Trophoblast cell (in vitro differentiated cells and primary cell): Measurements from ENCODE around the gene PRKN.

Experiments
- DNase-seq, 2 donors: peaks; one replicate each; pipeline ENCODE4 v3.0.0-alpha.2; 2016
- H2AFZ ChIP-seq: 2 replicates; pipeline ENCODE4 v1.6.1; 2013; ENCODE audit warnings: low read length, moderate library complexity, mild to moderate bottlenecking; ENCODE audit not compliant: insufficient read depth, poor library complexity
- H2AK5ac ChIP-seq: 2 replicates; pipeline ENCODE4 v1.6.1; 2013; ENCODE audit warnings: mild to moderate bottlenecking, low read length
- H2BK120ac ChIP-seq: 2 replicates; pipeline ENCODE4 v1.6.1; 2013; ENCODE audit warnings: low read length, mild to moderate bottlenecking, moderate library complexity; ENCODE audit not compliant: insufficient read depth, poor library complexity
- H2BK12ac ChIP-seq: 2 replicates; pipeline ENCODE4 v1.6.1; 2013; ENCODE audit warnings: mild to moderate bottlenecking, low read length, moderate library complexity
- H2BK5ac ChIP-seq: 2 replicates; pipeline ENCODE4 v1.6.1; 2013; ENCODE audit warnings: low read length, low read depth, moderate library complexity, mild to moderate bottlenecking; ENCODE audit not compliant: poor library complexity
- H3K14ac ChIP-seq: 2 replicates; pipeline ENCODE4 v1.6.1; 2013; ENCODE audit warnings: mild to moderate bottlenecking, low read length
- H3K18ac ChIP-seq: 2 replicates; pipeline ENCODE4 v1.6.1; 2013; ENCODE audit warnings: mild to moderate bottlenecking, low read length
- H3K23ac ChIP-seq: 2 replicates; pipeline ENCODE4 v1.6.1; 2013; ENCODE audit warnings: low read length
- H3K27ac ChIP-seq: 2 replicates; pipeline ENCODE4 v1.5.1; 2013; ENCODE audit warnings: low read depth, mild to moderate bottlenecking, inconsistent platforms, low read length, moderate library complexity
- H3K27me3 ChIP-seq: 2 replicates; pipeline ENCODE4 v1.6.1; 2013; ENCODE audit warnings: inconsistent platforms, mild to moderate bottlenecking, low read length, moderate library complexity; ENCODE audit not compliant: insufficient read depth
- H3K36me3 ChIP-seq, 2 experiments: 1 replicate in 1 of 2; 2 replicates in 1 of 2; pipeline ENCODE4 v1.6.1; 2013; ENCODE audit warnings: low read length in 2 of 2, mild to moderate bottlenecking in 2 of 2, moderate library complexity in 1 of 2; ENCODE audit not compliant: insufficient read depth in 2 of 2, control insufficient read depth in 1 of 2
- H3K4ac ChIP-seq: 2 replicates; pipeline ENCODE4 v1.6.1; 2013; ENCODE audit warnings: low read depth, mild to moderate bottlenecking, low read length, moderate library complexity
- H3K4me1 ChIP-seq, 2 experiments: 1 replicate in 1 of 2; 2 replicates in 1 of 2; pipeline ENCODE4 v1.6.1; 2013; ENCODE audit warnings: low read length in 2 of 2, mild to moderate bottlenecking in 2 of 2, moderate library complexity in 1 of 2; ENCODE audit not compliant: insufficient read depth in 2 of 2, control insufficient read depth in 1 of 2
- H3K4me2 ChIP-seq: 2 replicates; pipeline ENCODE4 v1.6.1; 2013; ENCODE audit warnings: inconsistent platforms, mild to moderate bottlenecking, low read length, moderate library complexity
- H3K4me3 ChIP-seq: 2 replicates; pipeline ENCODE4 v1.5.1; 2013; ENCODE audit warnings: mild to moderate bottlenecking, low read depth, low read length, inconsistent platforms
- H3K79me1 ChIP-seq: one replicate; pipeline ENCODE4 v1.6.1; 2013; ENCODE audit warnings: low read length
- H3K79me2 ChIP-seq: 2 replicates; pipeline ENCODE4 v1.6.1; 2013; ENCODE audit warnings: low read length, mild to moderate bottlenecking; ENCODE audit not compliant: control insufficient read depth, insufficient read depth, poor library complexity
- H3K9ac ChIP-seq: 2 replicates; pipeline ENCODE4 v1.6.1; 2013; ENCODE audit warnings: mild to moderate bottlenecking, low read length
- H3K9me3 ChIP-seq: 2 replicates; pipeline ENCODE4 v1.6.1; 2013; ENCODE audit warnings: low read depth, mild to moderate bottlenecking, control low read depth, inconsistent platforms, low read length; ENCODE audit not compliant: insufficient read depth
- H4K12ac ChIP-seq: 2 replicates; pipeline ENCODE4 v1.6.1; 2013; ENCODE audit warnings: low read depth, mild to moderate bottlenecking, low read length, moderate library complexity
- H4K8ac ChIP-seq: 2 replicates; pipeline ENCODE4 v1.6.1; 2013; ENCODE audit warnings: low read depth, mild to moderate bottlenecking, low read length, moderate library complexity
- H4K91ac ChIP-seq: one replicate; pipeline ENCODE4 v1.6.1; 2013; ENCODE audit warnings: low read depth, mild to moderate bottlenecking, low read length, moderate library complexity
- WGBS: extraction: QIAGEN DNeasy Blood & Tissue Kit; methylation state at CpG from one replicate; pipeline ENCODE4 v1.1.7; 2013; ENCODE audit warnings: missing lambda C conversion rate; ENCODE audit not compliant: insufficient read length, insufficient coverage; ENCODE audit errors: extremely low coverage; 5-methylcytosine and 5-hydroxymethylcytosine counted together

PRKN gene

DNA sequence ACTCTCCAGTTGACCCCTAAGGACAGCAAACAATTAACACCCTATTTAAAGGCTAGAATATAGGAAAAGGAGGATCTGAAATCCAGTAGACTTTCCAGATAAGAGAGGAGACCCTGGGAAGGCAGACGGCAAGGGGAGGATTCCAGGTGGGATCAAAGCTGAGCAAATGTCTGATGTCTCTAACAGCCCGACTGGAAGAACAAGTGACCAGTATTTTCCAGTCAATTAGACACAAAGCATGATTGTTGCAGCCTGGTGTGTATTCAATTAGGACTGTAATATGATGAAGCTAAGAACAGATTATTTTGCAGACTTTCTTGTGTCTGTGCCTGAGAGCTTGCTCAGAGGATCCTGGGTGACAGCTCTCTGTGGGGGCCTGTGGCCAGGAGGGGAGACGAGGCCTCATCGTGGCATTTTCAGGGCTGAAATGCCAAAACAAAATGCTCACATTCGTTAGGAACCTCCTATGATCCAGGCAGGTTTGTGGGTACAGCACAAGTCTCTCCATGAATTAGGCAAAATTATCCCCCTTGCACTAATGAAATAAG, 981.9 kb downstream of the PRKN start:
- Histone ChIP-seq H3K14ac (no peak overlapping the region), H4K8ac (no peak overlapping the region), H4K12ac (no peak overlapping the region), H3K4me3 (no peak overlapping the region), H3K23ac (no peak overlapping the region), H3K79me1 (no peaks in the 10 kb centered on the region), H3K4me2 (no peak overlapping the region), H3K36me3 (no peaks in the 10 kb centered on the region), H4K91ac (no peak overlapping the region), H2BK5ac (no peak overlapping the region), H3K18ac (no peak overlapping the region), H3K27ac (no peak overlapping the region), H2AK5ac (no peak overlapping the region), H3K79me2 (no peaks in the 10 kb centered on the region), H2AFZ (no peak overlapping the region), H3K27me3 (no peaks in the 10 kb centered on the region), H2BK12ac (no peak overlapping the region), H3K4ac (no peak overlapping the region), H3K4me1 (no peaks in the 10 kb centered on the region), H3K9me3 (no peaks in the 10 kb centered on the region), H2BK120ac (no peak overlapping the region), H3K9ac (no peak overlapping the region)
- no CpG with 5 or more reads among the region's 5 CpGs for WGBS
- no peak for DNase-seq

DNA sequence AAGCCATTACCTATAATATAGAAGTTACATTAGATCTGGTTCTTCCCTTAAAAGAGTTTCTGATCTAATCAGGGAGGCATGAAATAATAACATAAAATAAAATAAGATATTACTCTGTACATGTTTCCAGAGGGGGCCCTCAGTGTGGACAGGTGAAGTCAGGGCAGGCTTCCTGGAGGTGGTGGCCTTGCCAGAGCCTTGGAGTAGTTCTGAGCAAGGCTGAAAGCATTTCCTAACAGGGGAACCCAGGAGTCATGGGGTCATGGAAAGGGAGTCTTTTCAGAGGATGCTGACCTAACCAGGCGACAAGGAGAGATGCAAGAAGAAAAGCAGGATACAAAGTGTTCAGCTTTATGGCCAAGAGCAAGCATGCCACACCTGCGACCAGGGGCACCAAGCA, 982.4 kb downstream of the PRKN start:
- Histone ChIP-seq H4K91ac (no peak overlapping the region), H2BK120ac (no peak overlapping the region)
- no CpG with 5 or more reads among the region's 2 CpGs for WGBS

DNA sequence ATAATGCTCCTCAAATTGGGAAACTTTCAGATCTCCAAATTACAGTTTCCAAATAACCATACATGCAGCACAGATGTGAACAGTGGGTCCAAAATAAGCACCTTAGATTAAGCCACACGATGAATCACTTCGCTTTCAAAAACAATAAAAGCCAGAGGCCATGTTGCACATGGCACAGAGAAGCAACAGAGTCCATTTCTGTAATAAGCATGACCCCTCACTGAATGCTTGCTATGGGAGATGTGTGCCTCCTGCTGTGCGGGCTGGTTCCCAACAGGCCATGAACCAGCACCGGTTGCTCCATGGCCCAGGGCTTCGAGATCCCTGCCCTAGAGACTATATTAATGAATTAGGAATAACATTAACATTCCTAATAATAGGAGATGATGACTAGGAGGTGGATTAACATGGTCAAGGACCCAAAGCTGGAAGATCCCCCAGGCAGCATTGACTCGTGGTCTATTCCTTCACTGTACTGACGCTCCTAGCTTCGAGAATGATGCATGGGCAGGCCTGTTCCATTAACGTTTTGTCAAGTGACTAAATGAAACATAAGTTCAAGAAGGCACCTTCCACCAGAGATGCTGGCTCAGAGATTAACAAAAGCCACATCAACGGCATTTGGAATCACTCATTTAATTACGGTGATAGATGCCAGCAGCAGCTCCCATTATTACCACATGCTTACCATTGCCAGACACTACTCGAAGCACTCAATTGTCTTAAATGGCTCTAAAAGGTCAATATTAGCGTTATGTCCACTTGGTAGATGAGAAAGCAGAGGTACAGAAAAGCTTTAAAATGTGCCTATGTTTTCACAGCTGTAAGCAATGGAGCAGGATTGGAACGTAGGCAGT, 983.1 kb downstream of the PRKN start:
- Histone ChIP-seq H3K18ac (no peak overlapping the region), H2BK12ac (no peak overlapping the region), H3K4me1 (no peaks in the 10 kb centered on the region), H3K4ac (no peak overlapping the region), H3K9me3 (no peaks in the 10 kb centered on the region), H3K4me3 (no peak overlapping the region), H3K23ac (no peak overlapping the region), H2BK120ac (no peak overlapping the region), H3K79me2 (no peaks in the 10 kb centered on the region), H3K4me2 (no peak overlapping the region), H2AFZ (no peak overlapping the region), H2BK5ac (no peak overlapping the region), H3K36me3 (no peaks in the 10 kb centered on the region), H3K27me3 (no peaks in the 10 kb centered on the region), H3K27ac (no peak overlapping the region), H3K79me1 (no peaks in the 10 kb centered on the region), H3K9ac (no peak overlapping the region), H3K14ac (no peak overlapping the region), H4K12ac (no peak overlapping the region), H2AK5ac (no peak overlapping the region), H4K91ac (no peak overlapping the region), H4K8ac (no peak overlapping the region)
- no CpG with 5 or more reads among the region's 14 CpGs for WGBS
- DNase-seq: no peak

More for the DNA sequence above, 982.4 kb downstream of the PRKN start:
- H4K8ac ChIP-seq: no peak overlapping the region
- no peak overlapping the region for H3K14ac ChIP-seq
- no peak overlapping the region for H2BK12ac ChIP-seq
- H3K4me3 ChIP-seq: no peak overlapping the region
- H3K27me3 ChIP-seq: no peaks in the 10 kb centered on the region
- H3K4me2 ChIP-seq: no peak overlapping the region
- no peaks in the 10 kb centered on the region for H3K9me3 ChIP-seq
- H3K23ac ChIP-seq: no peak overlapping the region
- H3K36me3 ChIP-seq: no peaks in the 10 kb centered on the region
- no peaks in the 10 kb centered on the region for H3K79me2 ChIP-seq
- DNase-seq: no peak
- H3K4ac ChIP-seq: no peak overlapping the region
- no peak overlapping the region for H2AK5ac ChIP-seq
- H3K18ac ChIP-seq: no peak overlapping the region
- H4K12ac ChIP-seq: no peak overlapping the region
- no peak overlapping the region for H3K9ac ChIP-seq
- H2AFZ ChIP-seq: no peak overlapping the region
- H3K79me1 ChIP-seq: no peaks in the 10 kb centered on the region
- H2BK5ac ChIP-seq: no peak overlapping the region
- no peak overlapping the region for H3K27ac ChIP-seq
- H3K4me1 ChIP-seq: no peaks in the 10 kb centered on the region

DNA sequence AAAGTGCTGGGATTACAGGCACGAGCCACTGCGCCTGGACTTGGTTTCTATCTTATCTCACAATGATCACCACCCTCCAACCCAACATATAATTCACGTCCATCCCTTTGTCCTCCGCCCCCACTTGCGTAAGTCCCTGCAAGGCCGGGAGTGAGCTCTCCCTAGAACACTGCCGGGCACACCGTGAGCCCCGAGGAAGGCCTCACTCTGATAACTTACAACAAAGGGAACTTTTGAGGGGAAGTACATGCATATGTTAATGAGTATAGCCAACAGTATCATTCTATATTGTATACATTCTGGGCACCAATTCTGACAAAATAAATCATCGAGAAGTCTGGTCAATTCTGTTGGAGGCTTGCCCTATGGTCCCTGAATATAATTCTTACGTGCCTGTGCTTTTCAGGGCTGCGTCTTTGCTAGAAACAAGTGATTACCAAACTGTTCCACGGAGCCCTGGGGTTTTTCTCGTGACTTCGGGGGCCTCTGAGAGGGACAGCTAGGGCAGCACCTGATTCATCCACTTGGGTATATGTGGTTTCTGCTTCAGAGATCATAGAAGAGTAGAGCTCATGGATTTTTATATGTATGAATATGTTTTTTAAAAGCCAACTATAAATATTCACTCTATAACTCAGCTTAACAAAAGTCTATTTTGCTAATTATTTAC, 983.9 kb downstream of the PRKN start:
- Histone ChIP-seq H3K36me3 (no peaks in the 10 kb centered on the region), H4K91ac (no peak overlapping the region), H3K18ac (no peak overlapping the region), H3K27me3 (no peaks in the 10 kb centered on the region), H4K12ac (no peak overlapping the region), H3K4me3 (no peak overlapping the region), H2BK5ac (no peak overlapping the region), H3K4me1 (no peaks in the 10 kb centered on the region), H2BK120ac (no peak overlapping the region), H2AFZ (no peak overlapping the region), H2AK5ac (no peak overlapping the region), H3K27ac (no peak overlapping the region), H3K9ac (no peak overlapping the region), H3K23ac (no peak overlapping the region), H3K14ac (no peak overlapping the region), H3K79me1 (no peaks in the 10 kb centered on the region), H2BK12ac (no peak overlapping the region), H3K4me2 (no peak overlapping the region), H3K79me2 (no peaks in the 10 kb centered on the region), H4K8ac (no peak overlapping the region), H3K4ac (no peak overlapping the region), H3K9me3 (no peaks in the 10 kb centered on the region)
- DNase-seq: no peak
- no CpG with 5 or more reads among the region's 15 CpGs for WGBS
